Vagina (tissue), 2 donors: ENCODE results near the gene COA1.

Experiments
- CTCF ChIP-seq, 3 experiments: fragments of 450-650 bp in 2 of 3; fragments of 200-600 bp in 1 of 3; sonication (generic) in 1 of 3; IDR thresholded peaks; one replicate each; pipeline ENCODE4 v1.5.1; 2017 to 2019; ENCODE audit warnings: antibody characterized with exemption in 3 of 3, mild to moderate bottlenecking in 2 of 3, moderate library complexity in 2 of 3
- POLR2A ChIP-seq, 2 donors: fragments of 450-650 bp; IDR thresholded peaks; one replicate each; pipeline ENCODE4 v1.6.1; 2017; ENCODE audit warnings: antibody characterized with exemption in 2 of 2, mild to moderate bottlenecking in 2 of 2, moderate library complexity in 2 of 2
- POLR2AphosphoS5 ChIP-seq, 2 donors: sonication (generic); formaldehyde crosslinking; IDR thresholded peaks; one replicate each; pipeline ENCODE4 v1.9.0; 2017; ENCODE audit warnings: antibody characterized with exemption in 2 of 2, mild to moderate bottlenecking in 2 of 2, low read depth in 1 of 2; ENCODE audit not compliant: insufficient read depth in 1 of 2

- TF ChIP-seq CTCF (IDR thresholded peaks at IDR 0.05) (no peak), POLR2AphosphoS5 (IDR thresholded peaks at IDR 0.05; ENCODE audit: insufficient read depth in 1 of 2, low read depth in 1 of 2) (no peak), POLR2A (IDR thresholded peaks at IDR 0.05) (no peak)
Observed at GRCh38 chr7:43761938-43762692, 32.8 kb upstream of the COA1 start.
